HG03139 (cell line): Measurements from ENCODE around the gene F7.

Experiments
- ATAC-seq: cut with Tn5 transposase; IDR thresholded peaks from one replicate; pipeline ENCODE4 v1.9.1; 2021; ENCODE audit not compliant: unreplicated experiment

Gene F7

DNA sequence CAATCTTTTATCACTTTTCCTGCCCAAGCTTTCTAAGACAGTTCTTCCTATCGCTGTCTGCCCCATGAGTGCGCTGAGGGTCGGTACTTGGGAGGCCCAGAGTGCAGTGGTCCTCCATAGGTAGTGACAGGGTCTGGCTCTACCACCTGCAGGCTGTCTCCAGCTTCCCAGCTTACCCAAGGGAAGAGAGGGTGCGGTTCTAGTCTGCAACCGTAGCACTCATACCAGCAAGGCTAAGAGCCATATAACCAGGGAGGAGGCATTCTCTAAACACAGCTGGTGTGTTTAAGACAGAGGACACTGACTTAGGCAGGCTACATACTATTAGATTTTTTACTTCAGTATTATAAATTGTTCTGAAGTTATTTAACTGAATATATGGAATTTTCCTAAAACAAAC, 61.1 kb downstream of the F7 start:
- ATAC-seq = no peak

DNA sequence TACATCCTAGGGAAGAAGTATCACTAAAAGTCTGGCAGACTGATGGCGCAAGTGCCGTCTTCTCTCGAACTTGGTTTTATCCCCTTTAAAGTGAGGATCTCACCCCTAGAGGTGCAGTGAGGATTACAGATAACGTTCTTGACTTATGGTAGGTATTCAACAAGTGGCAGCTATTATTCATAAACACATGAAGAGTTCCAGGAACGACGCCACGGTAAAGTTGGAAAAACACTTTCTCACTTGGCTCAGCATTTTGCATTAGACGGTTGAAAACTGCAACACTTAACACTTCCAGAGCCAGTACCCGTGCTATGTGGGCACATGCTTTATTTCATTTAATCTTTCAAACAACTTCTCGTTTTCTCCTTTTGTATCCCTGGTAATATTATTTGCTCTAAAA, 61.6 kb downstream of the F7 start:
- ATAC-seq = no peak

DNA sequence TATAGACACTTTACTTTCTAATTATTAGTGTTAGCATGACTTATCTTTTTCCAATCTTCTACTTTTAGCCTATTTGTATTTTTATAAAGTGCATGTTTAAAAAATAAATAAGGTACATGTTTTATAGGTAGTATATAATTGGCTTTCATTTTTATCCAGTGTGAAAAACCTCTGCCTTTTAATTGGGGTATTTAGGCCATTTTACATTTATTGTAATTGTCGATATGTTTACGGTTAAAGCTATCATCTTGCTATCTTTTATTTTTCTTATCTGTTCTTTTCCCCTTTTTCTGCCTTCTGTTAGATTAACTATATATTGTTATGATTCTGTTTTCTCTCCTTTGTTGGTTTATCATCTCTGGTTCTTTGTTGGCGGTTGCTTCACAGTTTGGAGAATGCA, 62.0 kb downstream of the F7 start:
- ATAC-seq = no peak

DNA sequence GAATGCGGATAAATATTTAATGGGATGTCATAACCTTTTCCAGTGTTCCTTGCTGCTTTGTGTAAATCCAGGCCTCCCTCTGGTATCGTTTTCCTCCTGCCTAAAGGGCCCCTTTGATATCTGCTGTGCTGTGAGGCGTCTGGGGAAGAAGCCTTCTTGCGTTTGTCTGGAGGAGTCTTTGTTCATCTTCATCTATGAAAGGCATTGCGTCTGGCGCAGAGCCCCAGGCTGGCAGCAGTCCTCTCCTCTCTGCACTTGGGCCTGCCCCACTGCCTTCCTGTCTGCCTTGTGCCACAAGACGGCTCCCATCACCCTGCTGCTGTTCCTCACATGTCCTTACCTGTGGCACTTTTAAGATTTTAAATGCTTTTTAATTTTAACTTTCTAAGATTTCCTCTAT, 62.6 kb downstream of the F7 start:
- no peak for ATAC-seq

DNA sequence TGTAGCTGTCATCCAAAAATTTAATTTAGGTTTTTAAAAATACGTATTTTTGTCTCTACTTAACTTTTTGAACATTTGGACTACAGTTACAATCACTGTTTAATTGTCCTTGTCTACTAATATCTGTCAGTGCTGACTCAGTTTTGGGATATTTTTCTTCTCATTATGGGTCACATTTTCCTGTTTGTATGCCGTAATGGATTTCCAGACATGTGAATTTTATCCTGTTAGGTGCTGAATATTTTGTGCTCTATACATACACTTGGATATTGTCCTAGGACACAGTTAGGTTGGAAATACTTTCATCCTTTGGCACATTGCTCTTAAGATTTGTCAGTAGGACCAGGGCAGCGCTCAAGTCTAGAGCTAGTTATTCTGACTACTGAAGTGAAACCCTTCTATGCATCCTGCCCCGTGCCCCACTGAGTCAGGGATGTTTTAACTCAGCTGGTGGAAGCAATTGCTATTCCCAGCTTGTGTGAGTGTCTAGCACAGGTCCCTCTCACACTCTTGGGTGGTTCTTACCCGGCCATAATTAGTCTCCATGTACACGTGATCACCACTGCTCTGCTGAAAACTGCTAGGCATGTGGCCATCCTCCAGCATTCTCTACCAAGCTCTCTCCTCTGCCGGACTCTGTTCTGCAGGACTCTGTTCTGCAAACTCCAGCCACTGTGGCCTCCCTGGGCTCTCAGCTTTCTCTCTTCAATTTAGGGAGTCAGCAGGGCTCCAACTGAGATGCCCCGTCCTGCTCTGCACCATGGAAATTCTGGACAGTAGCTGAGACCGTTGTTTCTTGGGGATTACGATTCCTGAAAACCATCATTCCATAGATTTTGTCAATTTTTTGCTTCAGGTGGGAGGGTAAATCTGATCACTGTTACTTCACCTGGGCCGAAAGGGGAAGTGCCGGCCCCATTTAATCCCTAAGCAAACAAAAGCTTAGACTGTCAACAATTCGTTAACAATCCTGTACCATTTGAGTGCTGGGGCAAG, 64.0 kb downstream of the F7 start:
- ATAC-seq = no peak
